Hepatocyte (in vitro differentiated cells): ENCODE measurements around the gene SVOP. TPM values are rescaled to one million over a fixed set of nuclear protein-coding genes. Genes with fewer than 3 reads are reported as not detected.
"Not testable (repeated sequence)": the region's sequence is repeated elsewhere in the genome, so short reads cannot be mapped to it uniquely, and the experiment has no call there.

Source experiments
- DNase-seq: peaks from one replicate; pipeline ENCODE4 v3.0.0-alpha.2; 2016; ENCODE audit warnings: low spot score
- H2AFZ ChIP-seq: fragments of 200-600 bp; sonication (generic); 2 replicates; pipeline ENCODE4 v1.6.0; 2016; ENCODE audit warnings: antibody characterized with exemption, mild to moderate bottlenecking
- H3K27ac ChIP-seq: fragments of 200-600 bp; sonication (generic); 2 replicates; pipeline ENCODE4 v1.5.1; 2016; ENCODE audit warnings: mild to moderate bottlenecking
- H3K27me3 ChIP-seq: fragments of 200-600 bp; sonication (generic); 2 replicates; pipeline ENCODE4 v1.6.1; 2016
- H3K36me3 ChIP-seq: fragments of 200-600 bp; sonication (generic); replicated peaks from 2 replicates; pipeline ENCODE4 v1.5.1; 2016; ENCODE audit warnings: low read depth; ENCODE audit not compliant: insufficient read depth
- H3K4me1 ChIP-seq: fragments of 200-600 bp; sonication (generic); 2 replicates; pipeline ENCODE4 v1.5.1; 2016; ENCODE audit warnings: mild to moderate bottlenecking, moderate library complexity; ENCODE audit not compliant: insufficient read depth
- H3K4me2 ChIP-seq: fragments of 200-600 bp; sonication (generic); 2 replicates; pipeline ENCODE4 v1.6.0; 2016
- H3K4me3 ChIP-seq: fragments of 200-600 bp; sonication (generic); 2 replicates; pipeline ENCODE4 v1.5.1; 2016; ENCODE audit warnings: mild to moderate bottlenecking
- H3K79me2 ChIP-seq: fragments of 200-600 bp; sonication (generic); 2 replicates; pipeline ENCODE4 v1.6.0; 2017; ENCODE audit warnings: mild to moderate bottlenecking
- H3K9me2 ChIP-seq: fragments of 200-600 bp; sonication (generic); replicated peaks from 2 replicates; pipeline ENCODE4 v1.6.0; 2017; ENCODE audit warnings: mild to moderate bottlenecking; ENCODE audit not compliant: insufficient read depth
- H3K9me3 ChIP-seq: fragments of 200-600 bp; sonication (generic); 2 replicates; pipeline ENCODE4 v1.5.1; 2016; ENCODE audit warnings: low read depth, mild to moderate bottlenecking
- H4K20me1 ChIP-seq: fragments of 200-600 bp; sonication (generic); 2 replicates; pipeline ENCODE4 v1.6.0; 2016; ENCODE audit warnings: mild to moderate bottlenecking; ENCODE audit not compliant: insufficient read depth, poor library complexity, severe bottlenecking
- CTCF ChIP-seq: fragments of 200-600 bp; sonication (generic); IDR thresholded peaks from 2 replicates; pipeline ENCODE4 v1.5.1; 2016; ENCODE audit warnings: antibody characterized with exemption, mild to moderate bottlenecking; ENCODE audit not compliant: poor library complexity
- EZH2 ChIP-seq: fragments of 200-600 bp; sonication (generic); IDR thresholded peaks from 2 replicates; pipeline ENCODE4 v1.6.1; 2016; ENCODE audit warnings: antibody characterized with exemption, mild to moderate bottlenecking, borderline replicate concordance
- EZH2phosphoT487 ChIP-seq: fragments of 200-600 bp; sonication (generic); IDR thresholded peaks from one replicate; pipeline ENCODE4 v1.6.1; 2018; ENCODE audit warnings: antibody characterized with exemption, mild to moderate bottlenecking, low read depth, moderate library complexity; ENCODE audit not compliant: unreplicated experiment, severe bottlenecking
- WGBS: methylation state at CpG from one replicate; pipeline ENCODE4 v1.1.6; 2016; ENCODE audit warnings: low lambda C conversion rate; ENCODE audit errors: missing lambda C conversion rate; 5-methylcytosine and 5-hydroxymethylcytosine counted together
- polyA plus RNA-seq: library from polyadenylated mRNA; unstranded; fragments of >200 nt; fragmentation: Nextera tagmentation; extraction: Ambion mirVana; gene quantifications from 2 replicates; pipeline ENCODE4 v1.2.1, GENCODE V29; 2016
- total RNA-seq: library from RNA; depleted of rRNA; stranded (reverse); fragments of >200 nt; gene quantifications from 2 replicates; pipeline ENCODE4 v1.2.3, GENCODE V29; 2014

Gene SVOP
- total and polyA plus RNA-seq, 2 experiments from 2014 or later = 0.27 to 0.45 TPM

GRCh38 chr12:109033239-109034196 lies 12.7 kb upstream of the SVOP start:
- Histone ChIP-seq H3K9me2 (no peaks in the 10 kb centered on the region), H3K36me3 (no peaks in the 10 kb centered on the region), H3K4me3 (no peak overlapping the region), H3K27me3 (no peaks in the 10 kb centered on the region), H4K20me1 (no peaks in the 10 kb centered on the region), H3K4me1 (no peaks in the 10 kb centered on the region), H3K4me2 (no peak overlapping the region), H3K9me3 (no peaks in the 10 kb centered on the region), H2AFZ (no peak overlapping the region), H3K79me2 (no peaks in the 10 kb centered on the region), H3K27ac (no peak overlapping the region)
- no peak for DNase-seq
- TF ChIP-seq EZH2phosphoT487 = no peak
- TF ChIP-seq EZH2 = no peak
- TF ChIP-seq CTCF = no peak
- 41% methylated on average over 7 of the region's 7 CpGs for WGBS

- Histone ChIP-seq H3K4me3 (no peak overlapping the region), H3K36me3 (no peaks in the 10 kb centered on the region), H3K79me2 (no peaks in the 10 kb centered on the region), H3K9me2 (no peaks in the 10 kb centered on the region), H4K20me1 (no peaks in the 10 kb centered on the region), H3K9me3 (no peaks in the 10 kb centered on the region), H3K4me2 (peak overlapping the region; percentile 2), H2AFZ (no peak overlapping the region), H3K27me3 (no peaks in the 10 kb centered on the region), H3K27ac (peak overlapping the region; percentile 30), H3K4me1 (no peaks in the 10 kb centered on the region)
- DNase-seq = peak; percentile 19
- WGBS = 14% methylated on average over 2 of the region's 2 CpGs
- no peak for TF ChIP-seq EZH2phosphoT487
- TF ChIP-seq EZH2 = no peak
- TF ChIP-seq CTCF = no peak
These were observed 8.5 kb upstream of the SVOP start for GRCh38 chr12:109029411-109029810.

- not testable (repeated sequence) for H3K79me2 ChIP-seq, H3K9me3 ChIP-seq, H3K36me3 ChIP-seq, H4K20me1 ChIP-seq, H3K9me2 ChIP-seq, H3K27me3 ChIP-seq, H3K4me1 ChIP-seq, H3K4me2 ChIP-seq, DNase-seq, H3K27ac ChIP-seq, H3K4me3 ChIP-seq, H2AFZ ChIP-seq
- 79% methylated on average over 3 of the region's 3 CpGs for WGBS
These were observed 7.8 kb upstream of the SVOP start for GRCh38 chr12:109028624-109029023.

GRCh38 chr12:109027767-109028166 lies 6.9 kb upstream of the SVOP start:
- no peaks in the 10 kb centered on the region for H4K20me1 ChIP-seq
- no peak for DNase-seq
- 36% methylated on average over 1 of the region's 1 CpG for WGBS
- H3K27me3 ChIP-seq = no peaks in the 10 kb centered on the region
- H3K27ac ChIP-seq = no peak overlapping the region
- no peak overlapping the region for H3K4me2 ChIP-seq
- no peak overlapping the region for H3K4me3 ChIP-seq
- H3K4me1 ChIP-seq = no peaks in the 10 kb centered on the region
- no peaks in the 10 kb centered on the region for H3K9me3 ChIP-seq
- H2AFZ ChIP-seq = no peak overlapping the region
- no peaks in the 10 kb centered on the region for H3K9me2 ChIP-seq
- no peaks in the 10 kb centered on the region for H3K79me2 ChIP-seq
- TF ChIP-seq EZH2 (no peak), EZH2phosphoT487 (no peak), CTCF (no peak)
- H3K36me3 ChIP-seq = no peaks in the 10 kb centered on the region
